HUDEP-2 (cell line): Measurements from ENCODE around the gene ABCC1.
"Not testable (repeated sequence)": the region's sequence is repeated elsewhere in the genome, so short reads cannot be mapped to it uniquely, and the experiment has no call there.

ENCODE experiments used
- DNase-seq, 76 experiments: peaks; one replicate each; lab custom pipeline; 2025; ENCODE audit not compliant: unreplicated experiment in 76 of 76; lab: John Stamatoyannopoulos, UW

The ABCC1 gene

DNA sequence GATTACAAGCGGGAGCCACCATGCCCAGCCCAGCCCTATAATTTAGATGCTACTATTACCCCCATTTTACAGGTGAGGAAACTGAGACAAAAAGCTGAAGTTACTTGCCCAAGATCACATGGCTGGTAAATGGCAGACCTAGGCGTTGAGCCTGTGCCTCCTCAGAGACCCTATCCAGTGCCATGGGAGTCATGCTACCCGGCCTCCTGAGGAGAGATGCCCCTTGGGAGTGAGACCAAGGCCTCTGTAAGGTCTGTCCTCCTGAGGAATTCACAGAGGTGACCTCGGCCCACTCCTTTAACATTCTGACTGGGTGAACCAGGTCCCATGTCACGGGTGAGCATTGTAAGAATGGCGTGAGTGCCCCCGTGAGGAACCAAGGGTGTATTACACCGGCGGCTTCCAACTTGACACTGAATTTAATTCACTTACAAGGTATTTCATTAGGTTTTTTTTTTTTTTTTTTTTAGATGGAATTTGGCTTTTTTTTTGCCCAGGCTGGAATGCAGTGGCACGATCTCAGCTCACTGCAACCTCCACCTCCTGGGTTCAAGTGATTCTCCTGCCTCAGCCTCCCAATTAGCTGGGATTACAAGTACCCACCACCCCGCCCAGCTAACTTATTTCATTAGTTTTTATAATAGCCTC, 178.2 kb downstream of the ABCC1 start:
- peak in 68 of 76 experiments; percentile 4 to 80 (median 55) for DNase-seq

DNA sequence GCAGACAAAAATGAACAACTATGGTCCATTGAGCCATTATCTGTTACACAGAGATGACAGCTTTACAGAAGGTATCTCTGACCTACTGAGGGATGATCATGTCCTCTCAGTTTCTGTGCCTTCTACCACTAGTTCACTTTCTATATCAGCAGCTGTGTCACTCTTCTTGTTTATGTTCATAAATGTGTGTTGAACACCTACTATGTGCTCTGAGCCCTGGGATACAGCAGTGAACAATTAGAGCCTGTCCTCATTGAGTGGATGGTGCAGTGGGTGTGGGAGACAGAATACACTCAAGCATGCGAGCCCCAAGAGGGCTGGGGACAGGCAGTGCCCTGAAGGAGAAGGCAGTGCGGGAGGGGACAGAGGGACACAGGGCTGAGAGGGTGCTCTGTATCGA, 181.8 kb downstream of the ABCC1 start:
- DNase-seq = no peak

DNA sequence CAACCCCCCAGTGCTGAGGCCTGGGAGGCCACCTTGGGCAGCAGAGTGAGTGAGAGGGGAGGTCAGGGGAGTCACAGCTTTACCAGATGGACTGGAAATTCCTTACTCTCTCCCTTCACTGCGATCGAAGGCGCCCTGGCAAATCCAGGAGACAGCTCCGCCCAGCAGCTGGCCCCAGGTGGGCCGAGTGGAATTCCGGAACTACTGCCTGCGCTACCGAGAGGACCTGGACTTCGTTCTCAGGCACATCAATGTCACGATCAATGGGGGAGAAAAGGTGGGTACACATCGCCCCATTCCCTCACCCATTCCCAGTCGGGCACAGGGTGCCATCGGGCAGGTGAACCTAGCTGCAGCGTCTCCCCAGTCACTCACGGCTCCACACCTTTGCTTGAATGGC, 182.2 kb downstream of the ABCC1 start:
- DNase-seq = no peak

DNA sequence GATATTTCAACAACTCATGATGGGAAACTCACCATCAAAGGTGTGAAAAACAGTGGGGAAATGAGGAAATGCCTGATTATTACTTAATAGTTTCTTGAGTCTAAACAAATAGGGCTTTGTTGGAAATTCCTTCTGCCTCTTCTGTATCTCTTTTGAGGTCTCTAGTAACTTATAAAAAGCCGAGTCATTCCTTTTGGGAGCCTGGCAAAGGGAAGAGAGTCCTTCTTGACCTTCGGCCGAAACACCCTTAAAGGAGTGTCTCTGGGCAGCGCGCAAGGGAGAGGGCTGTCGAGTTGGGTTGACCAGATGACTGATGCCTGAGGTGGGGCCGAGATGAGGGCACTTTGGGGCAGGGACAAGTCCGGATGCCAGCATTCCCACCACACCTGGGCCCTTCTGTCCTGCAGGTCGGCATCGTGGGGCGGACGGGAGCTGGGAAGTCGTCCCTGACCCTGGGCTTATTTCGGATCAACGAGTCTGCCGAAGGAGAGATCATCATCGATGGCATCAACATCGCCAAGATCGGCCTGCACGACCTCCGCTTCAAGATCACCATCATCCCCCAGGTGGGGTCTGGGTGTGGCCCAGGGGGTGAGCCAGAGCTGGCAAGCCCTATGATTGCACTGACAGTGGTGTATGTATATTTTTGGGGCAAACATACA, 184.7 kb downstream of the ABCC1 start:
- no peak for DNase-seq

DNA sequence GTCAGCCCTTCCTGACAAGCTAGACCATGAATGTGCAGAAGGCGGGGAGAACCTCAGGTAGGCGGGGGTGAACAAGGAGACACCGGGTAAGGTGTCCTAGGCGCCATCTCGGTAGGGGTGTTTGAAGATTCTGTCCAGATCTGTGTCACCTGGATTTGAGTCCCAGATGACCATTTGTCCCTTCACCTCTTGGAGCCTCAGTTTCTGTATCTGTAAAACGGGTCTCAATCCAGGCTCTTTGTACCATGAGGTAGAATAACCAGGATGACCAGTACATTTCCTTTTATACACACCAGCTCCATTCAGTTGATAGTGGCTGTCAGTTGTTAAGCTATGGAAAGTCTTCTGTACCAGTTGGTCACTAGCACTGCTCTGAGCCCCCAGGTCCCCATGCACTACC, 187.2 kb downstream of the ABCC1 start:
- no peak for DNase-seq

DNA sequence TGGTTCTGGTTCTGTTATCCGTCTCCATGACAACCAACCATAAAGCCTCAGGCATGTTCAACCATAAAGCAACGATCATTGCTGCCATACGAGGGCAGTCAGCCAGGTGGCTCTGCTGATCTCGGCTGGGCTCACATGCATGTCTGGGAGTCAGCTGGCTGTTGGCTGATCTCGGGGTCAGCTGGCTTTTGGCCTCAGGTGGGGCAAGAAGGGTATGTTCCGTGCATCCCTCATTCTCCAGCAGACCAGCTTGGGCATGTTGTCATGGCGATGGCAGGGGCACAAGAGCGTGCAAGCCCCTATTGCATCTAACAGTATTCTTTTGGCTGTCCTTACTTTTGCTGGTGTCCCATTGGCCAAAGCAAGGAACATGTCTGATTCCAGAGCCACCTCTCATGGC, 187.7 kb downstream of the ABCC1 start:
- DNase-seq = no peak

DNA sequence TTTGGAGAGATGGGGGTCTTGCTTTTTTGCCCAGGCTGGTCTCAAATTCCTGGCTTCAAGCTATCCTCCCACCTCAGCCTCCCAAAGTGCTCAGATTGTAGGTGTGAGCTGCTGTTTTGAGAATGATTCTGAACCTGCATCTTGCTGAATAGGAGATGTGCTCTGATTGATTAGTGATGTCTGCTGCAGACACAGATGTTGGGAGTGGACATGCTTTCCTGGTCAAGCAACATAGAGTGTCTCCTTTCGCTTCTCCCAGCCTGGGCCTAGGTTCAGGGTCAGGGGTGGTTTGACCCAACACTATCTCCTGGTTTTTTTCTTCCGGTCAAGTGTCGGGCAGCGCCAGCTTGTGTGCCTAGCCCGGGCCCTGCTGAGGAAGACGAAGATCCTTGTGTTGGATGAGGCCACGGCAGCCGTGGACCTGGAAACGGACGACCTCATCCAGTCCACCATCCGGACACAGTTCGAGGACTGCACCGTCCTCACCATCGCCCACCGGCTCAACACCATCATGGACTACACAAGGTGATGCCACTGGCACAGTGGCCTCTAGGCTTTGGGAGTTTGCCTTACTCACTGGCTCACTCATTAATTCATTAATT, 188.7 kb downstream of the ABCC1 start:
- no peak for DNase-seq

DNA sequence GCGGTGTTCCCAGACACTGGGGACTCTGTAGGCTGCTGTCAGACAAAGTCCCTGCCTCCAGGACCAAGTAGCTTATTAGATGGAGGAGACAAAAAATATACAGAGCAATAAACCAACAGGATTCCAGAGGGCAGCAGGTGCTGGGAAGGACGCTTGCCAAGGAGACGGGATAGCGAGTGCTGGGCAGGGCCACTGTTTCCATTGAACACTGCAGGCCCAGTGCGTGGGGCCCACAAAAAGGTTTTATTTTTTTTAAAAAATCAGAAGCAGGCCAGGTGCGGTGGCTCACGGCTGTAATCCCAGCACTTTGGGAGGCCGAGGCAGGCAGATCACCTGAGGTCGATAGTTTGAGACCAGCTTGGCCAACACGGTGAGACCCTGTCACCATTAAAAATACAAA, 189.6 kb downstream of the ABCC1 start:
- DNase-seq = no peak

DNA sequence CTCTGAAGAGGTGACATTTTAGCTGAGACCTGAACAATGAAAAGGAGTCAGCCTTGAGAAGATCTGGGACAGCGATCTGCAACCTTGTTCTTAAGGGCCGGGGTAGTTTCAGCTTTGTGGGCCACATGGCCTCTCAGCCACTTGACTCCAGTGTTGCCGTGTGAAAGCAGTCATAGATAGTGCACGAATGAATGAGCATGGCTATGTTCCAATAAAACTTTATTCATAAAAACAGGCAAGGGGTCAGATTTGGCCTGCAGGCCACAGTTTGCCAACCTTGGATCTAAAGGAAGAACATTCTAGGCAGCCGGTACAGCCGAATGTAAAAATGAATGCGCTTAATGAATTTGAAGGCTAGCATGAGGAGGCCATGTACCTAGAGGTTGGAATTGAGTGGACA, 190.4 kb downstream of the ABCC1 start:
- DNase-seq = no peak

DNA sequence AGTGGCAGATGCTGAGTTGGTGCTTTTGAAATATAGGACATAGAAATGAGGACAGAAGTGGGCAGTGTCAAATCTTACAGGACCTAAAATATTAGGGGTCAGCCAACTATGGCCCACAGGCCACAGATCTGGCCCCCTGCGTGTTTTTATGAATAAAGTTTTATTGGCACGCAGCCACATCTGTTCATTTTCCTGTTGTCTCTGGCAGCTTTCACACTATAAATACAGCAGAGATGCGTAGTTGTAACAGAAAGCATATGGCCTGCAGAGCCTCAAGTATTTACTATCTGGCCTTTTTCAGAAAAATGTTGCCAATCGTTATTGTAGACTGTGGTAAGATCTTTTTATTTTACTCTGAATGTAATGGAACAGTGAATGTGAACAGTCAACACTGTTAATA, 191.1 kb downstream of the ABCC1 start:
- no peak for DNase-seq

DNA sequence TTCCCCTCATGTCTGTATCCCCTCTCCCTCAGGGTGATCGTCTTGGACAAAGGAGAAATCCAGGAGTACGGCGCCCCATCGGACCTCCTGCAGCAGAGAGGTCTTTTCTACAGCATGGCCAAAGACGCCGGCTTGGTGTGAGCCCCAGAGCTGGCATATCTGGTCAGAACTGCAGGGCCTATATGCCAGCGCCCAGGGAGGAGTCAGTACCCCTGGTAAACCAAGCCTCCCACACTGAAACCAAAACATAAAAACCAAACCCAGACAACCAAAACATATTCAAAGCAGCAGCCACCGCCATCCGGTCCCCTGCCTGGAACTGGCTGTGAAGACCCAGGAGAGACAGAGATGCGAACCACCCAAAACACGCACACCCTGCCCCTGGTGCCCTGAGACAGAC, 191.7 kb downstream of the ABCC1 start:
- no peak for DNase-seq

DNA sequence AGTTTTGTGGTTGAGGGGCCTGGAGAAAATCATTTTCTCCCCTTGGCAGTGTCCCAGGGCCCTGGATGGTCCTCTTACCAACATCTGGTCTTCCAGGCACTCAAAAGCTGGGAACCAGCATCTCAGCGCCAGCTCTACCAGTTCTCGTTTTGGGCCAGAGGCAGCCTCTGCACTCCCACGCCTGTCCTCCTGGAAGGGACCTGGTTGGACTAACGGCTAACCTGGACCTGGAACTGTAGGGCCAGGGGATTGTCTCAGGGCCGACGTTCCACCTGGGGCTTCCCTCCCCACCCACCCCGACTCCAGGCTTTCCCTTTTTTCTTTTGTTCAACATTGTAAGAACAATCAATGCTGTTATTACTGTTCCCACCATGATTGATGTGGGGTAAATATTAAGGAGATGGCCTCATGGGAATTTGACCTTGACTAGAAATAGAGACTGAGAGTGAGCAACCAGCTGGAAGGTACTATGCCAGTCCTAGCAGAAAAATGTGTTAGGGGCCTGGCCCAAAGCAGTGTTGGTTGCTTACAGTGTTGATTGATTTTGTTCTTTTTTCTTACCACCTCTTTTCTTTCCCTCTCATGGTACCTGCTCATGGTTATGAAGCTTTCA, 192.5 kb downstream of the ABCC1 start:
- DNase-seq = no peak

DNA sequence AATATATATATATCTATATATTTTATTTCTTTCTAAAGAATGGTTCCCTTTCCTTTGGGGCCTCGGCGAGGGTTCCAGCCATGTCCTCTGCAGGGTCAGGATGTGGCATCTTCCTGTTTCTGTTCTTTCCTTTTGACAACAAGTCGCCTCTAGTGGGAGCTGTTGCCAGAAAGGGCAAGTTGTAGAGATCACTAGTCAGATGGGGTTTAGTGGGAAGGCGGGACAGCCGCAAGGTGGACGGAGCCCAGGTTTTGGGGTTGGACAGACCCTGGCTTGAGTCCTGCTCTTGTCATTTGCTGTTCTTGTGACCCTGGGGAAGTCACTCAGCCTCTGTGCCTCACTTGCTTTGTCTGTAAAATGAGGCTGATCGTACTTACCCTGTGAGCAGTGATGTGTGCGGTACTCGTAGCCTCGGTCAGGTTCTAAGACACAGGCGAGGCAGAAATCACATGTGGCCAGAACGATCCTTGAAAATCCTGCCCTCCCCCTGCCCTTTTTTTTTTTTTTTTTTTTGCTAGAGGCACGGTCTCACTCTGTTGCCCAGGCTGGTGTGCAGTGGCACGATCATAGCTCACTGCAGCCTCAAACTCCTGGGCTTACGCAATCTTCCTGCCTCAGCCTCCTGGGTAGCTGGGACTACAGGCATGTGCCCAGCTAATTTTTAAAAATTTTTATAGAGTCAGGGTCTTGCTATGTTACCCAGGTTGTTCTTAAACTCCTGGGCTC, 193.8 kb downstream of the ABCC1 start:
- peak in 20 of 76 experiments; percentile 3 to 48 (median 10) for DNase-seq

DNA sequence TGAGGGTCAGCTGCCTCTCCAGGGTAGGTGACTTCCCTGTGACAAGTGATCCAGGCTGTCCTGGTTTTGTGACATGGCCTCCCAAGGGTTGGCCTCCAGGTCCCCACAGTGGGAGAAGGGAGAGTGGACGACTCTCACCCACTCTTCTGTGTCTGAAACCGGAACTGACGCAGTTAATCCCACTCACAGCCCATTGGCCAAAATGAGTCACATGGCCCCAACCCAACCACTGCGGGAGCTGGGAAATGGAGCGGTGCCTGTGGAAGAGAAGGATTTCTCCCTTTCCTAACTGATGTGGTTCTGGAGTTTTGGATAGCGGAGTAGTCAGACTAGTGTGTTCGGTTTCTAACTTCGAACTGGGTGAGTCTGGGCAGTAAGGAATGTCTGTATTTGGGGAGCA, 194.5 kb downstream of the ABCC1 start:
- no peak for DNase-seq

DNA sequence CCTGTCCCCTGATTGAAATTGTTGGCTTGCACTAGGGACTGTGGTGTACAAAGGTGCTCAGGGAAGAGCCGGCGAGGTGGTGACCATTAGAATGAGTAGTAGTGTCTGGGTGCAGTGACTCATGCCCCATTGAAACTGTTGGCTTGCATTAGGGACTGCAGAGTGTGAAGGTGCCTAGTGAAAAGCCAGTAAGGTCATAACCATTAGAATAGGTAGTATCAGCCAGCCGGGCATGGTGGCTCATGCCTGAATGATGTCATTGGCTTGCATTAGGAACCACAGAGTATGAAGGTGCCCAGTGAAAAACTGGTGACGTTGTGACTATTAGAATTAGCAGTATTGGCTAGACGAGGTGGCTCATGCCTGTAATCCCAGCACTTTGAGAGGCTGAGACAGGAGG, 195.0 kb downstream of the ABCC1 start:
- no peak for DNase-seq

DNA sequence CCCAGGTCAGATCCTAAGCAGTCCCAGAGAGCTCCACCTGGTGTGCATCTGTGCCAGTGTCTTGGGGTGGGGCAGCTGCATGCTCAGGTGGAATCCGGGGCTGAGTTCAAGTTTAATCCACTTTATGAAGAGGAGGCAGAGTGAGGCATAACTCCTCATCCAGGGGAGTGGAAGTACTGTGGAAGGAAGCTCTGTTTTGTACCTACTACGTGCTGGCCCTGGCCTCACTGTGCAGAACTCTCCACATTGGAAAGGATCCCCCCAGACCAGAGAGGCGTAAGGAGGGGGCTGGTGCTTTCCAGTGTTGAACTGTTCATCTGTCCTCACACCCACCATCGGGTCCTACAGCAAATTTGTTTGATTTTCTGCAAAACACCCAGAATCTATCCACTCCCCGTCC, 195.9 kb downstream of the ABCC1 start:
- DNase-seq = no peak

DNA sequence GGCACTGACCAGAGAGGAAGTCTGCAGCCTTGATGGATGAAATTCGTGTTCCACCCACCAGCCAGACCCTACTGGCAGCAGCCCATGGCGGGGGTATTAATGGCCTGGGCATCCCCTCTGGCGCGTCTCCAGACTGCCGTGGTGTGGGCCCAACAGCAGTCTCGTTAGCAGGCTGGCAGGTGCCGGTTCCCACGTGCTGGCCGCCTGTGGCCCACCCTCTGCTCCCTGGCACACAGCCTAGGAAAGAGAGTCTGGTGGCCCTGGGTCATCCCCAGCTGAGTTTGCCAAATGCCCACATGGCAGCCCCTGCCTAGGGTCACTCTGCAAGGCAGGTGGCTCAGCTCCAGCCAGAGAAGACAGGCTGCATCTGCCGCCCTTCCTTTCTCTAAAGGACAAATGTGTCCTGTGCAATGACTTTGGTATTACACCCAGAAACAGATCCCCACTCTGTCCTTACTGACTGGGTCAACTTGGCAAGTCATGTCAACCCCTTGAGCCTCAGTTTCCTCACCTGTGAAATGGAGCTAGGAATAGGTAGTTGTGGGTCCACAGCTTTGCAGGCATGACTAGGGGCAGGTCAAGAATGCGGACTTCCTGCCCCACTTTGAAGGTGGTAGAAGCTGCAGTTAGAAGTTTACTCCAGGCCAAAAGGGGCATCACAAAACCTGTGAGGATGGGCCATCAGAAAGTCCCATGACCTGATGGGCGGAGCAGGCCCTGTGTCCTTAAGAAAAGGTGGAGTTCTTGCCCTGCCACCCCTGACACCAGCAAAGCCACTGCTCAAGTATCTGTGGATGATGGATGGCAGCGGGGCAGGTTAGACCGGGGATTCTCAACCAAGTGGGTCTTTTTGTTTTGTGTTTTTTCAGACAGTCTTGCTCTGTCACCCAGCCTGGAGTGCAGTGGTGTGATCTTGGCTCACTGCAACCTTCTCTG, 197.2 kb downstream of the ABCC1 start:
- no peak for DNase-seq

DNA sequence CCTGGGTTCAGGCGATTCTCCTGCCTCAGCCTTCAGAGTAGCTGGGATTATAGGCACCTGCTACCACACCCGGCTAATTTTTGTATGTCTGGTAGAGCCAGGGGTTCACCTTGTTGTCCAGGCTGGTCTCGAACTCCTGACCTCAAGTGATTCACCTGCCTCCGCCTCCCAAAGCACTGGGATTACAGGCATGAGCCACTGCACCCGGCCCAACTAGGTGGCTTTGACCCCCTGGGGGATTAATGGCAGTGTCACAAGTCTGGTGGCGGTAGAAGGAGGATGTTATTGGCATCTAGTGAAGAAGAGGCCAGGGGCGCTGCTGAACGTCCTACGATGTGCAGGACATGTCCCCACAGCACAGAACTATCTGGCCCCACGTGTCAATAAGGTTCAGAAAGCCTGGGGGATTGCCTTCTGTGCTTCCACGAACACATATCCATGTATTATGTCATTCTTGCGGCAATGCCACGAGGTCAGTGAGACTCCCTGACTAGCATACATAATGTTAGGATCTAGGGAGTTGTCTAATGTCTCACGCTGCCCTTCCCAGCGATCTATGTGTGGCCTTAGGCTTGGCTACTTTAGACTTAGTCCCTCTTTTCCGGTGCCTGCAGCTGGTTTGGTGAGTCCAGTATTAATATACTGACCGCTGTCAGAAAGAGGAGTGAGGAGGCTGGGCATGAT, 198.0 kb downstream of the ABCC1 start:
- DNase-seq = no peak

DNA sequence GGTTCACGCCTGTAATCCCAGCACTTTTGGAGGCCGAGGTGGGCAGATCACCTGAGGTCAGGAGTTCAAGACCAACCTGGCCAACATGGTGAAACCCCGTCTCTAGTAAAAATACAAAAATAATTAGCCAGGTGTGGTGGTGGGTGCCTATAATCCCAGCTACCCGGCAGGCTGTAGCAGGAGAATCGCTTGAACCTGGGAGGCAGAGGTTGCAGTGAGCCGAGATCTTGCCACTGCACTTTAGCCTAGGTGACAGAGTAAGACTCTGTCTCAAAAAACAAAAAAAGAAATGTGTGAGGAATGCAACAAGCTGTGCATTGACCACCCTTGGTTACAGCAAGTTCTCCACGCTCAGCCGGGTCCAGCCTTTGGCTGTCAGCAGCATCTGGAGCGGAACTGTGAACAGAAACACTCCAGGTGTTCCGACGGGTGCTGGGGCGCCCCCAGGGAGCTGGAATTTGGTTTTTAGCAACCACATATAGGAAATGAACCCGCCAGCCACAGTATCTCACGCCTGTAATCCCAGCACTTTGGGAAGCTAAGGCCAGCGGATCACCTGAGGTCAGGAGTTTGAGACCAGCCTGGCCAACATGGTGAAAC, 198.7 kb downstream of the ABCC1 start:
- not testable (repeated sequence) for DNase-seq
